Measurements from ENCODE around the gene PRMT5. TPM values are rescaled to one million over a fixed set of nuclear protein-coding genes. Genes with fewer than 3 reads are reported as not detected.

The PRMT5 gene
- polyA plus RNA-seq, 1 donor, result 65.2 TPM

GRCh38 chr14:22878271-22879246 is 50.6 kb downstream of the PRMT5 start:
- Histone ChIP-seq H3K27me3 (ENCODE audit: control insufficient read depth, insufficient read depth, low read length) (peaks cover 2% of the 10 kb centered on the region), H3K4me3 (ENCODE audit: low read length) (no peak overlapping the region), H3K4me1 (ENCODE audit: control insufficient read depth, insufficient read depth, low read length) (peaks cover 12% of the 10 kb centered on the region), H3K27ac (ENCODE audit: low read length) (no peak overlapping the region), H3K9me3 (ENCODE audit: control insufficient read depth, low read depth, low read length) (no peaks in the 10 kb centered on the region), H3K36me3 (ENCODE audit: control insufficient read depth, insufficient read depth, low read length) (peaks cover 56% of the 10 kb centered on the region)
- WGBS (ENCODE audit: insufficient coverage, low lambda C conversion rate), result no CpG with 5 or more reads among the region's 8 CpGs
- DNase-seq, result no peak

GRCh38 chr14:22877000-22877501 is 52.1 kb downstream of the PRMT5 start:
- Histone ChIP-seq H3K9me3 (ENCODE audit: control insufficient read depth, low read depth, low read length) (no peaks in the 10 kb centered on the region), H3K36me3 (ENCODE audit: control insufficient read depth, insufficient read depth, low read length) (peaks cover 61% of the 10 kb centered on the region), H3K4me3 (ENCODE audit: low read length) (no peak overlapping the region), H3K4me1 (ENCODE audit: control insufficient read depth, insufficient read depth, low read length) (peaks cover 6% of the 10 kb centered on the region), H3K27ac (ENCODE audit: low read length) (no peak overlapping the region), H3K27me3 (ENCODE audit: control insufficient read depth, insufficient read depth, low read length) (no peaks in the 10 kb centered on the region)
- no peak for DNase-seq
- no CpG with 5 or more reads among the region's 22 CpGs for WGBS (ENCODE audit: insufficient coverage, low lambda C conversion rate)

- Histone ChIP-seq H3K27ac (ENCODE audit: low read length) (no peak overlapping the region), H3K4me1 (ENCODE audit: control insufficient read depth, insufficient read depth, low read length) (peaks cover 7% of the 10 kb centered on the region), H3K4me3 (ENCODE audit: low read length) (no peak overlapping the region), H3K9me3 (ENCODE audit: control insufficient read depth, low read depth, low read length) (no peaks in the 10 kb centered on the region), H3K36me3 (ENCODE audit: control insufficient read depth, insufficient read depth, low read length) (peaks cover 61% of the 10 kb centered on the region), H3K27me3 (ENCODE audit: control insufficient read depth, insufficient read depth, low read length) (no peaks in the 10 kb centered on the region)
- WGBS (ENCODE audit: insufficient coverage, low lambda C conversion rate), result no CpG with 5 or more reads among the region's 20 CpGs
- DNase-seq, result no peak
Observed at GRCh38 chr14:22875748-22876319, 53.3 kb downstream of the PRMT5 start.

- no CpG with 5 or more reads among the region's 15 CpGs for WGBS (ENCODE audit: insufficient coverage, low lambda C conversion rate)
- no peaks in the 10 kb centered on the region for H3K9me3 ChIP-seq (ENCODE audit: control insufficient read depth, low read depth, low read length)
- H3K27me3 ChIP-seq (ENCODE audit: control insufficient read depth, insufficient read depth, low read length), result no peaks in the 10 kb centered on the region
- no peak overlapping the region for H3K4me3 ChIP-seq (ENCODE audit: low read length)
- peaks cover 61% of the 10 kb centered on the region for H3K36me3 ChIP-seq (ENCODE audit: control insufficient read depth, insufficient read depth, low read length)
- no peak for DNase-seq
- H3K27ac ChIP-seq (ENCODE audit: low read length), result no peak overlapping the region
- peaks cover 13% of the 10 kb centered on the region for H3K4me1 ChIP-seq (ENCODE audit: control insufficient read depth, insufficient read depth, low read length)
Observed at GRCh38 chr14:22875003-22875747, 54.0 kb downstream of the PRMT5 start.

GRCh38 chr14:22872833-22873520 is 56.2 kb downstream of the PRMT5 start:
- no CpG with 5 or more reads among the region's 10 CpGs for WGBS (ENCODE audit: insufficient coverage, low lambda C conversion rate)
- Histone ChIP-seq H3K27me3 (ENCODE audit: control insufficient read depth, insufficient read depth, low read length) (no peaks in the 10 kb centered on the region), H3K9me3 (ENCODE audit: control insufficient read depth, low read depth, low read length) (no peaks in the 10 kb centered on the region), H3K36me3 (ENCODE audit: control insufficient read depth, insufficient read depth, low read length) (peaks cover 47% of the 10 kb centered on the region), H3K4me3 (ENCODE audit: low read length) (peak overlapping the region; percentile 98), H3K4me1 (ENCODE audit: control insufficient read depth, insufficient read depth, low read length) (peaks cover 13% of the 10 kb centered on the region), H3K27ac (ENCODE audit: low read length) (peak overlapping the region; percentile 92)
- no peak for DNase-seq

GRCh38 chr14:22872033-22872832 is 56.9 kb downstream of the PRMT5 start:
- Histone ChIP-seq H3K4me3 (ENCODE audit: low read length) (peak overlapping the region; percentile 98), H3K27me3 (ENCODE audit: control insufficient read depth, insufficient read depth, low read length) (no peaks in the 10 kb centered on the region), H3K9me3 (ENCODE audit: control insufficient read depth, low read depth, low read length) (no peaks in the 10 kb centered on the region), H3K4me1 (ENCODE audit: control insufficient read depth, insufficient read depth, low read length) (peaks cover 13% of the 10 kb centered on the region), H3K27ac (ENCODE audit: low read length) (peak overlapping the region; percentile 92), H3K36me3 (ENCODE audit: control insufficient read depth, insufficient read depth, low read length) (peaks cover 39% of the 10 kb centered on the region)
- peak; percentile 85 to 90 for DNase-seq
- no CpG with 5 or more reads among the region's 45 CpGs for WGBS (ENCODE audit: insufficient coverage, low lambda C conversion rate)

- peaks cover 31% of the 10 kb centered on the region for H3K36me3 ChIP-seq (ENCODE audit: control insufficient read depth, insufficient read depth, low read length)
- 10% methylated on average over 2 of the region's 50 CpGs for WGBS (ENCODE audit: insufficient coverage, low lambda C conversion rate)
- H3K4me3 ChIP-seq (ENCODE audit: low read length), result peak within 1 kb of the TSS; percentile 98
- peaks cover 13% of the 10 kb centered on the region for H3K4me1 ChIP-seq (ENCODE audit: control insufficient read depth, insufficient read depth, low read length)
- H3K27ac ChIP-seq (ENCODE audit: low read length), result peak within 1 kb of the TSS; percentile 92
- H3K9me3 ChIP-seq (ENCODE audit: control insufficient read depth, low read depth, low read length), result no peaks in the 10 kb centered on the region
- DNase-seq, result peak; percentile 92 to 97
- no peaks in the 10 kb centered on the region for H3K27me3 ChIP-seq (ENCODE audit: control insufficient read depth, insufficient read depth, low read length)
Observed at GRCh38 chr14:22871224-22872032, 57.7 kb downstream of the PRMT5 start, which contains the start of gene LRP10. TSS of gene LRP10 (plus strand) at chr14:22871740. CDS start at chr14:22872304, 564 bp downstream.

GRCh38 chr14:22870811-22871223 is 58.4 kb downstream of the PRMT5 start:
- Histone ChIP-seq H3K4me3 (ENCODE audit: low read length) (peak overlapping the region; percentile 98), H3K36me3 (ENCODE audit: control insufficient read depth, insufficient read depth, low read length) (peaks cover 25% of the 10 kb centered on the region), H3K27ac (ENCODE audit: low read length) (peak overlapping the region; percentile 92), H3K4me1 (ENCODE audit: control insufficient read depth, insufficient read depth, low read length) (peaks cover 13% of the 10 kb centered on the region), H3K27me3 (ENCODE audit: control insufficient read depth, insufficient read depth, low read length) (no peaks in the 10 kb centered on the region), H3K9me3 (ENCODE audit: control insufficient read depth, low read depth, low read length) (no peaks in the 10 kb centered on the region)
- DNase-seq, result no peak
- WGBS (ENCODE audit: insufficient coverage, low lambda C conversion rate), result no CpG with 5 or more reads among the region's 1 CpG
